HEK293 (cell line): ENCODE results near the gene PNISR.

Experiments used
- CTCF ChIA-PET: fragments of 350-600 bp; formaldehyde crosslinking; extraction: SDS; loops from one replicate; lab custom pipeline; 2021; ENCODE audit warnings: antibody characterized with exemption; lab: Yijun Ruan, JAX
- POLR2A ChIA-PET: fragments of 300-600 bp; formaldehyde crosslinking; extraction: SDS; loops from one replicate; lab custom pipeline; 2020; ENCODE audit warnings: antibody characterized with exemption, inconsistent platforms; lab: Yijun Ruan, JAX
- H3K27ac ChIP-seq: fragments of 200-500 bp; sonication (Bioruptor generic); 2 replicates; pipeline ENCODE4 v1.5.1; 2014; ENCODE audit warnings: low read depth, low read length, control low read depth, inconsistent platforms; ENCODE audit errors: extremely low read depth
- H3K36me3 ChIP-seq, 2 experiments: fragments of 200-500 bp in 1 of 2; sonication (Bioruptor generic) in 1 of 2; 1 replicate in 1 of 2; 2 replicates in 1 of 2; pipeline ENCODE4 v1.5.1; 2014 to 2017; ENCODE audit warnings: inconsistent platforms in 2 of 2, low read length in 2 of 2; ENCODE audit not compliant: control insufficient read depth in 2 of 2, insufficient read depth in 1 of 2
- H3K4me1 ChIP-seq: fragments of 200-500 bp; sonication (Bioruptor generic); 2 replicates; pipeline ENCODE4 v1.5.1; 2014; ENCODE audit warnings: mild to moderate bottlenecking, low read length, inconsistent platforms; ENCODE audit not compliant: control insufficient read depth, insufficient read depth
- H3K4me3 ChIP-seq: 2 replicates; pipeline ENCODE4 v1.5.1; 2011; ENCODE audit warnings: low read depth, mild to moderate bottlenecking, control low read depth, low read length, moderate library complexity
- H3K9me3 ChIP-seq: fragments of 200-500 bp; sonication (Bioruptor generic); 2 replicates; pipeline ENCODE4 v1.5.1; 2014; ENCODE audit warnings: low read depth, low read length, inconsistent platforms; ENCODE audit not compliant: control insufficient read depth, insufficient read depth
- FEZF1 ChIP-seq: fragments of 450-650 bp; formaldehyde crosslinking; IDR thresholded peaks from 2 replicates; pipeline ENCODE4 v1.5.1; 2016; ENCODE audit warnings: missing biosample characterization, missing genetic modification characterization
- GLIS1 ChIP-seq: fragments of 450-650 bp; formaldehyde crosslinking; IDR thresholded peaks from 2 replicates; pipeline ENCODE4 v1.5.1; 2016; ENCODE audit warnings: missing biosample characterization, missing genetic modification characterization
- KLF7 ChIP-seq: fragments of 450-650 bp; formaldehyde crosslinking; IDR thresholded peaks from 2 replicates; pipeline ENCODE4 v1.5.1; 2016; ENCODE audit warnings: missing biosample characterization, missing genetic modification characterization, borderline replicate concordance
- MYNN ChIP-seq: fragments of 450-650 bp; formaldehyde crosslinking; IDR thresholded peaks from 2 replicates; pipeline ENCODE4 v1.5.1; 2016; ENCODE audit warnings: missing biosample characterization, missing genetic modification characterization, borderline replicate concordance
- TCF7L2 ChIP-seq: IDR thresholded peaks from 2 replicates; pipeline ENCODE4 v1.6.1; 2011; ENCODE audit warnings: low read depth, mild to moderate bottlenecking, inconsistent platforms, low read length, moderate library complexity, borderline replicate concordance
- ZBTB10 ChIP-seq: fragments of 450-650 bp; formaldehyde crosslinking; IDR thresholded peaks from 2 replicates; pipeline ENCODE4 v1.5.1; 2016; ENCODE audit warnings: missing biosample characterization, missing genetic modification characterization
- ZBTB17 ChIP-seq: fragments of 450-650 bp; formaldehyde crosslinking; IDR thresholded peaks from 2 replicates; pipeline ENCODE4 v1.5.1; 2016; ENCODE audit warnings: missing biosample characterization, missing genetic modification characterization
- ZNF280C ChIP-seq: fragments of 450-650 bp; formaldehyde crosslinking; IDR thresholded peaks from 2 replicates; pipeline ENCODE4 v1.5.1; 2016; ENCODE audit warnings: missing biosample characterization, missing genetic modification characterization
- ZNF366 ChIP-seq: fragments of 450-650 bp; formaldehyde crosslinking; conservative IDR thresholded peaks from 2 replicates; pipeline ENCODE4 v1.5.1; 2016; ENCODE audit warnings: missing biosample characterization, missing genetic modification characterization
- ZNF549 ChIP-seq: fragments of 450-650 bp; IDR thresholded peaks from 2 replicates; pipeline ENCODE4 v1.5.1; 2018; ENCODE audit warnings: missing biosample characterization, missing genetic modification characterization, mild to moderate bottlenecking, inconsistent platforms, moderate library complexity
- ZNF624 ChIP-seq: fragments of 450-650 bp; formaldehyde crosslinking; IDR thresholded peaks from 2 replicates; pipeline ENCODE4 v1.5.1; 2017; ENCODE audit warnings: missing biosample characterization, missing genetic modification characterization
- ZNF692 ChIP-seq: fragments of 450-650 bp; formaldehyde crosslinking; IDR thresholded peaks from 2 replicates; pipeline ENCODE4 v1.5.1; 2016; ENCODE audit warnings: missing biosample characterization, missing genetic modification characterization
- TF ChIP-seq, protein P1 (sequence below): fragments of 450-650 bp; formaldehyde crosslinking; conservative IDR thresholded peaks from 2 replicates; pipeline ENCODE4 v1.5.1; 2016; ENCODE audit warnings: low read depth, missing biosample characterization, missing genetic modification characterization
- TF ChIP-seq, protein P2 (sequence below): fragments of 450-650 bp; formaldehyde crosslinking; IDR thresholded peaks from 2 replicates; pipeline ENCODE4 v1.5.1; 2017; ENCODE audit warnings: missing biosample characterization, missing genetic modification characterization
- TF ChIP-seq, protein P3 (sequence below): fragments of 450-650 bp; formaldehyde crosslinking; IDR thresholded peaks from 2 replicates; pipeline ENCODE4 v1.5.1; 2016; ENCODE audit warnings: missing biosample characterization, missing genetic modification characterization, borderline replicate concordance
- TF ChIP-seq, protein P4 (sequence below): fragments of 450-650 bp; formaldehyde crosslinking; IDR thresholded peaks from 2 replicates; pipeline ENCODE4 v1.5.1; 2016; ENCODE audit warnings: missing biosample characterization, missing genetic modification characterization

Gene PNISR

DNA sequence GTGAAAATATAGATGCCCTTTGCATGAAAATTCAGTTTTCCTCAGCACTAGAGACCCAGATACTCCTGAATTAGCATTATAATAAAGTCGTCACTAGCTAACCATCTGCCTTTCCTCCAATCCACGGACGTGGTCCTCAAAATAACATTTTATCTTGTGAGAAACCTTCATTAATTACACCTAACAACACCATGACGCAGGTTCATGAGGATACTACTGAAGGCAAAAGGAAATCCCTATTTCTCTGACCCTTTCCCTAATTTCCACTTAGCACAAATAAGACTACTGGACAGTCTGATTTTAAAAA, 1.3 kb upstream of the PNISR start (continued):
- TF ChIP-seq ZBTB10 (tag by site-specific recombination) (no peak), ZNF624 (tag by site-specific recombination) (no peak)

- peak overlapping the region; percentile 88 for H3K27ac ChIP-seq
- H3K4me1 ChIP-seq, result peaks cover 4% of the 10 kb centered on the region; the same call in 1 of the 2 replicates
- POLR2A ChIA-PET, result interaction anchor here (0.9 to 3.6 kb wide), 13 partner anchors 9 to 163 kb away, joined by 3 to 31 read pairs (median 5); partner anchors contain the start of genes CCNC, COQ3 and FAXC
- peaks cover 0 to 31% of the 10 kb centered on the region in 2 experiments; a peak in 2 of 3 replicates for H3K36me3 ChIP-seq
- CTCF ChIA-PET, result interaction anchor here (0.6 to 3.1 kb wide), 18 partner anchors 8 to 140 kb away, joined by 3 to 19 read pairs (median 4); partner anchors contain the start of gene USP45
- no peaks in the 10 kb centered on the region for H3K9me3 ChIP-seq
- peak overlapping the region; percentile 57 for H3K4me3 ChIP-seq
- TF ChIP-seq ZNF366 (peak; percentile 53; the same call in 1 of the 2 replicates), FEZF1 (tag by site-specific recombination) (0 out of 2 replicates have a peak, but pooled peaks have one; percentile 28), TCF7L2 (no peak), KLF7 (no peak), ZNF692 (tag by site-specific recombination) (0 out of 2 replicates have a peak, but pooled peaks have one; percentile 17), MYNN (tag by site-specific recombination) (no peak), ZBTB17 (peak; percentile 52; the same call in 1 of the 2 replicates), ZNF280C (tag by site-specific recombination) (no peak), GLIS1 (peak; percentile 57; the same call in 1 of the 2 replicates), ZNF549 (tag by site-specific recombination) (no peak)
- TF ChIP-seq, protein P1, sequence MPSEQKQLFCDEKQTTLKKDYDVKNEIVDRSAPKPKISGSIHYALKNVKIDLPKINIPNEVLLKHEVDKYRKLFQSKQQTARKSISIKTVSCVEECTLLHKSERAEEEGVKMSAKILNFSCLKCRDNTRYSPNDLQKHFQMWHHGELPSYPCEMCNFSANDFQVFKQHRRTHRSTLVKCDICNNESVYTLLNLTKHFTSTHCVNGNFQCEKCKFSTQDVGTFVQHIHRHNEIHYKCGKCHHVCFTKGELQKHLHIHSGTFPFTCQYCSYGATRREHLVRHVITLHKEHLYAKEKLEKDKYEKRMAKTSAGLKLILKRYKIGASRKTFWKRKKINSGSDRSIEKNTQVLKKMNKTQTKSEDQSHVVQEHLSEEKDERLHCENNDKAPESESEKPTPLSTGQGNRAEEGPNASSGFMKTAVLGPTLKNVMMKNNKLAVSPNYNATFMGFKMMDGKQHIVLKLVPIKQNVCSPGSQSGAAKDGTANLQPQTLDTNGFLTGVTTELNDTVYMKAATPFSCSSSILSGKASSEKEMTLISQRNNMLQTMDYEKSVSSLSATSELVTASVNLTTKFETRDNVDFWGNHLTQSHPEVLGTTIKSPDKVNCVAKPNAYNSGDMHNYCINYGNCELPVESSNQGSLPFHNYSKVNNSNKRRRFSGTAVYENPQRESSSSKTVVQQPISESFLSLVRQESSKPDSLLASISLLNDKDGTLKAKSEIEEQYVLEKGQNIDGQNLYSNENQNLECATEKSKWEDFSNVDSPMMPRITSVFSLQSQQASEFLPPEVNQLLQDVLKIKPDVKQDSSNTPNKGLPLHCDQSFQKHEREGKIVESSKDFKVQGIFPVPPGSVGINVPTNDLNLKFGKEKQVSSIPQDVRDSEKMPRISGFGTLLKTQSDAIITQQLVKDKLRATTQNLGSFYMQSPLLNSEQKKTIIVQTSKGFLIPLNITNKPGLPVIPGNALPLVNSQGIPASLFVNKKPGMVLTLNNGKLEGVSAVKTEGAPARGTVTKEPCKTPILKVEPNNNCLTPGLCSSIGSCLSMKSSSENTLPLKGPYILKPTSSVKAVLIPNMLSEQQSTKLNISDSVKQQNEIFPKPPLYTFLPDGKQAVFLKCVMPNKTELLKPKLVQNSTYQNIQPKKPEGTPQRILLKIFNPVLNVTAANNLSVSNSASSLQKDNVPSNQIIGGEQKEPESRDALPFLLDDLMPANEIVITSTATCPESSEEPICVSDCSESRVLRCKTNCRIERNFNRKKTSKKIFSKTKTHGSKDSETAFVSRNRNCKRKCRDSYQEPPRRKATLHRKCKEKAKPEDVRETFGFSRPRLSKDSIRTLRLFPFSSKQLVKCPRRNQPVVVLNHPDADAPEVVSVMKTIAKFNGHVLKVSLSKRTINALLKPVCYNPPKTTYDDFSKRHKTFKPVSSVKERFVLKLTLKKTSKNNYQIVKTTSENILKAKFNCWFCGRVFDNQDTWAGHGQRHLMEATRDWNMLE, result 0 out of 2 replicates have a peak, but pooled peaks have one; percentile 12
- TF ChIP-seq, protein P2, sequence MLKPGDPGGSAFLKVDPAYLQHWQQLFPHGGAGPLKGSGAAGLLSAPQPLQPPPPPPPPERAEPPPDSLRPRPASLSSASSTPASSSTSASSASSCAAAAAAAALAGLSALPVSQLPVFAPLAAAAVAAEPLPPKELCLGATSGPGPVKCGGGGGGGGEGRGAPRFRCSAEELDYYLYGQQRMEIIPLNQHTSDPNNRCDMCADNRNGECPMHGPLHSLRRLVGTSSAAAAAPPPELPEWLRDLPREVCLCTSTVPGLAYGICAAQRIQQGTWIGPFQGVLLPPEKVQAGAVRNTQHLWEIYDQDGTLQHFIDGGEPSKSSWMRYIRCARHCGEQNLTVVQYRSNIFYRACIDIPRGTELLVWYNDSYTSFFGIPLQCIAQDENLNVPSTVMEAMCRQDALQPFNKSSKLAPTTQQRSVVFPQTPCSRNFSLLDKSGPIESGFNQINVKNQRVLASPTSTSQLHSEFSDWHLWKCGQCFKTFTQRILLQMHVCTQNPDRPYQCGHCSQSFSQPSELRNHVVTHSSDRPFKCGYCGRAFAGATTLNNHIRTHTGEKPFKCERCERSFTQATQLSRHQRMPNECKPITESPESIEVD (tag by site-specific recombination), result 0 out of 2 replicates have a peak, but pooled peaks have one; percentile 12
- TF ChIP-seq, protein P3, sequence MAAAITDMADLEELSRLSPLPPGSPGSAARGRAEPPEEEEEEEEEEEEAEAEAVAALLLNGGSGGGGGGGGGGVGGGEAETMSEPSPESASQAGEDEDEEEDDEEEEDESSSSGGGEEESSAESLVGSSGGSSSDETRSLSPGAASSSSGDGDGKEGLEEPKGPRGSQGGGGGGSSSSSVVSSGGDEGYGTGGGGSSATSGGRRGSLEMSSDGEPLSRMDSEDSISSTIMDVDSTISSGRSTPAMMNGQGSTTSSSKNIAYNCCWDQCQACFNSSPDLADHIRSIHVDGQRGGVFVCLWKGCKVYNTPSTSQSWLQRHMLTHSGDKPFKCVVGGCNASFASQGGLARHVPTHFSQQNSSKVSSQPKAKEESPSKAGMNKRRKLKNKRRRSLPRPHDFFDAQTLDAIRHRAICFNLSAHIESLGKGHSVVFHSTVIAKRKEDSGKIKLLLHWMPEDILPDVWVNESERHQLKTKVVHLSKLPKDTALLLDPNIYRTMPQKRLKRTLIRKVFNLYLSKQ (tag by site-specific recombination), result no peak
- TF ChIP-seq, protein P4, sequence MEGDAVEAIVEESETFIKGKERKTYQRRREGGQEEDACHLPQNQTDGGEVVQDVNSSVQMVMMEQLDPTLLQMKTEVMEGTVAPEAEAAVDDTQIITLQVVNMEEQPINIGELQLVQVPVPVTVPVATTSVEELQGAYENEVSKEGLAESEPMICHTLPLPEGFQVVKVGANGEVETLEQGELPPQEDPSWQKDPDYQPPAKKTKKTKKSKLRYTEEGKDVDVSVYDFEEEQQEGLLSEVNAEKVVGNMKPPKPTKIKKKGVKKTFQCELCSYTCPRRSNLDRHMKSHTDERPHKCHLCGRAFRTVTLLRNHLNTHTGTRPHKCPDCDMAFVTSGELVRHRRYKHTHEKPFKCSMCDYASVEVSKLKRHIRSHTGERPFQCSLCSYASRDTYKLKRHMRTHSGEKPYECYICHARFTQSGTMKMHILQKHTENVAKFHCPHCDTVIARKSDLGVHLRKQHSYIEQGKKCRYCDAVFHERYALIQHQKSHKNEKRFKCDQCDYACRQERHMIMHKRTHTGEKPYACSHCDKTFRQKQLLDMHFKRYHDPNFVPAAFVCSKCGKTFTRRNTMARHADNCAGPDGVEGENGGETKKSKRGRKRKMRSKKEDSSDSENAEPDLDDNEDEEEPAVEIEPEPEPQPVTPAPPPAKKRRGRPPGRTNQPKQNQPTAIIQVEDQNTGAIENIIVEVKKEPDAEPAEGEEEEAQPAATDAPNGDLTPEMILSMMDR (tag by site-specific recombination), result peak; percentile 72
These were observed 741 bp upstream of the PNISR start for GRCh38 chr6:99425647-99426450.
